Right renal pelvis (tissue), 4 donors: ENCODE data around the gene POU6F2. TPM values are rescaled to one million over a fixed set of nuclear protein-coding genes. Genes with fewer than 3 reads are reported as not detected.
"Not testable (repeated sequence)": the region's sequence is repeated elsewhere in the genome, so short reads cannot be mapped to it uniquely, and the experiment has no call there.

Source experiments
- DNase-seq, 4 donors: peaks; one replicate each; pipeline ENCODE4 v3.0.0-alpha.2; 2013; ENCODE audit warnings: low read depth in 4 of 4, low spot score in 3 of 4, missing footprints in 1 of 4
- polyA plus RNA-seq, 4 donors: library from polyadenylated mRNA; unstranded; fragments of 120-200 nt; gene quantifications; one replicate each; pipeline ENCODE4 v1.2.1, GENCODE V29; 2013; ENCODE audit not compliant: insufficient read length in 4 of 4

The POU6F2 gene
- polyA plus RNA-seq, 4 donors: 0.10 to 0.42 (median 0.17) TPM

DNA sequence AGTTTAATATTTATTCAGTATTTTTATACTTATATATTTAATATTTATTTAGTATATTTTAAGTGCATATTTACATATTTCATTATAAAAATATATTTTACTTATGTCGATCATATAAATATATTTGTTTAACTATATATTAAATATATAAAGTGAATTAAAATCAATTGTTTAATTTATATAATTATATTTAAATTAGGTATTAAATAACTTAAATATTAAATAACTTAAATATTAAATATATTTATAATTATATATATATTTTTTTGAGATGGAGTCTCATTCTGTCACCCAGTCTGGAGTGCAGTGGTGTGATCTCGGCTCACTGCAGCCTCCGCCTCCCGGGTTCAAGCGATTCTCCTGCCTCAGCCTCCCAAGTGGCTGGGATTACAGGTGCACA, 399.2 kb downstream of the POU6F2 start:
- not testable (repeated sequence) for DNase-seq

DNA sequence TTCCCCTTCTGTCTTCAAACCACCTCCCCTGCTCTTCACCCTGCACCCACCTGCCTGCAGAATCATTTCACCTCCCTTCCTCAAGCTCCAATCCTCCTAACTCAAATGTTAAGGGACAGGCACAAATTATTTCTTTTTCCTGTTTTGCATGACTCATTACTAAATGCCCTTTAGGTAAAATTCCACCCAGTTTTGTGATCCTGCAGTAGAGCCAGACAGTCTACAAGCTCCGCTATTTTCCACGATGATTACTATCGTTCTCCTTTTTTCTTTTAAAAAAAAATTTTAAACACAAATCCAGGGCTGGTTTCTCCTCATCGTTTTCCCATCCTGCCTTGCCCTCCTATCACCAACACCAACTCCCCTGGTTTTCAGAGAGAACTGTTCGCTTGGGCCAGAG, 401.7 kb downstream of the POU6F2 start:
- no peak for DNase-seq

- DNase-seq: no peak
Observed at GRCh38 chr7:39383136-39383535, 405.4 kb downstream of the POU6F2 start.

- DNase-seq: no peak
Observed at GRCh38 chr7:39384386-39384785, 406.7 kb downstream of the POU6F2 start.

DNA sequence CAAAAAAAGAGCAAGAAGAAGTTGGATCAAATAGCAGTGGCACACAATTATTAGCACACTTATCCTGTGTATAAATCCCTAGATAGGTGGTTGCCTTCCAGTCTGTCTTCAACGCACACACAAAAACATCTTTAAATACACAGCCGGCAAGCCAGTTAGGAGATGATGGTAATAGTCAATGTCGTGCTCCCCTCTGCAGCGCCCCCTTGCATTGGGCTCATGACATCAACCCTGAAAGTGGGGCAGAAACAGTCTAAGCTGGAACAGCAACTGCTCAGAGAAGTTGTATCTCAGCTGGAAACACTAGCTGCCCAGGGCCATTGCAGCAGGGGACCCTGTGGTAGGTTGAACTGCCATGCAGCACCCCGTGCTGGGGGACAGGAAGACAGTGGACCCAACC, 409.0 kb downstream of the POU6F2 start:
- DNase-seq: no peak

DNA sequence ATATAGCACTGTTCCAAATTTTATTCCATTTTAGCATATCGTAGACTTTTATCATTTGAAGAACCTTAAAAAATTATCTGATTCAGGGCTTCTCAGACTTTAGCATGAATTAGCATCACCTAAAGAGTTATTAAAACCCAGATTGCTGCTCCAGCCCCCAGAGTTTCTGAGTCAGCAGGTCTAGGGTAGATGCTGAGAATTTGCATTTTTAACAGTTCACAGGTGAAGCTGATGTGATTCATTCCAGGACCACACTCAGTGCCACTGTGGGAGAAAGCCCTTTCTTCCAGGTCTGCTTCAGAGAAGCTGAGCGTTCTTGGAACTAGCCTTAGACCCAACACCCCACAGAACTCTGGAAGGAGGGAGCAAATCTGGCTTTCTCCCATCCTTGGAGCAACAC, 414.4 kb downstream of the POU6F2 start:
- no peak for DNase-seq

DNA sequence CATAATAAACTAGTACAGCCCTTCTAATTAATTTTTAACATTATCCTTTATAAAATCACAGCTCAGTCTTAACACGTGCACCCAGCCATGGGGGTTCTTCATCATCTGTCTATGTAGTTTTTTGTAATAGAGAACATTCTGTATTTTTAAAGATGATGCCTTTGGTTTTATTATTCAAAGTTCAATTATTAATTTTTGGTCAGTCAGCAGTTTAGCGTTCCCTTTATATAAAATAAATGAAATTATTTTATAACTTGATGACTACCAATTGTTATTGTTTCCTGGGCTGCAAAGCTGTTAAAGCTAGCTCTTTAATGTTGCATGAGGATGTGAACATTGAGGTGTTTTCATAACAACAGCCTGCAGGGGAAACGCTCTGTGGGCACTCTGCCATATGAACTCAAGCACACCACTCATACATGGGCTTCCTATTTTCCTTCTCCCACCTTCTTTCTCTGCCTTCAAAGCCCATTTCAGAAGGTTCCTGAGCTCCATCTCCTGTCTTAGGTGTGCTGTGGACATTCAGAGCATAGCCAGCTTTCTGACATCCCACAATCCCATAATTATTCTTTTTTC, 416.5 kb downstream of the POU6F2 start:
- DNase-seq: no peak

- no peak for DNase-seq
Observed at GRCh38 chr7:39399458-39399857, 421.7 kb downstream of the POU6F2 start.

DNA sequence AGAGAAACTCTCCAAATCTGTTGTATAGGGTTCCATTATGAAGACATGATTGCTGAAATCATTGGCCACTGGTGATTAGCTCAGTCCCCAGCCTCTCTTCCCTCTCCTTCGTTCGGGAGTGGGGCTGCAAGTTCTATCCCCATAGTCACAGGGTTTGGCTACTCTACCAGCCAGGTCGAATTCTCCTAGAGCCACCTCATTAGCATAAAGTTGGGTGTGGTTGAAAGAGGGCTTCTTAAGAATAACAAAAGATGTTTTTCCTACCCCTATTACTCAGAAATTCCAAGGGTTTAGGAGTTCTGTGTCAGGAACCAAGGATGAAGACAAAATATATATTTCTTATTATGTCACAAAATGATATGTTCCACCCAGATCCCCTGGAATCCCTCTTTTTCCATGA, 422.3 kb downstream of the POU6F2 start:
- no peak for DNase-seq

DNA sequence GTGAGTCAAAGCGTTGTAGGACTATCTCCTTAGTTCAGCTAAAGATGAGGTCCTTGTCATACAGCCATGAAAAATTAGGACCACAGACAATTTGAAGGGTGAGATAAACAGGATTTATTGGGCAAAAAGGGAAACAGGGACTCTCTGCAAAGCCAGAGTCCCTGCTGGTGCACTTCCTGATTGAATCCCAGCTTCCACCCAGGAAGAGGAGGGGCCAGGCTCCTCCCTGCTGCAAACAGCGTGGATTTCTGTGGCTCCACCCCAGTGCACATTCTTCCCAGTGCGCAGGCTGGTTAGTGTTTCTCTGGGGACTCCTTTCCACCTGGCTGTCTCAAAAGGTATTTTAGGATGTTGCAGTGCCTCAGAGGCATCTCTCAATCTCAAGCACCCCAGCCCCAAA, 423.1 kb downstream of the POU6F2 start:
- no peak for DNase-seq

DNA sequence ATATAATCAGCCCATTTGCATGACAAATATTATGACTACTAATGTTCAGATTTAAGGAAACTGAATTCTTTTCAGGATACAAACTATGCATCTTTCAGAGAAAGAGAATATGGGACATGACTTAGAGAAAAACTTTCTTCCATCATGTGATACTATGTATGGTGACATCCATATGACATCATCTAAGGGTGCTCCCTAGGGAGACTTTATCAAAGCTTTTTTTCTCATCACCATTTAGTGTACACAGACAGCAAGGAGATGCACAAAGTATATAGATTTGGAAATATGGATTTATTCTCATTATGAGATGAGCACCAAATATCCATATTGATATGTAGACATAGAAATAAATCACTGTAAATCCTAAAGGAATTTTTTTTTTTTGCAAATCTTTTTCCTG, 424.3 kb downstream of the POU6F2 start:
- no peak for DNase-seq

DNA sequence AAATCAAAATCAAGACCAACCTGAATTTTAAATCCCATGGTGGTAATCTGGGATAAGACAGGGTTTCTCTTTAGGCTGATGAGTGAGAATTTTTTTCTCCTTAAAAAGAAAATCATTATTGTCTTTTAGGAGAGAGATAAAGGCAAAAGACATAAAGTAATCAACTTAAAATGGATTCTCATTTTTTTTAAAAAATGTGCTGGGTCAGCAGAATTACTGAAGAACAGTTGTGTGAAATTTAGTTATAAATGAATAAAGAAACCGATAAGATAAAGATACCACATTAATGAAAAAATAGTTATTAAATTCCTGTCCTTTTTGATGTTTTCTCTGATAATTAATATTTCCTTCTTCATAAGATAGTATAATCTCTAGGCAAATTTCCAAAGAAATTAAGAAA, 427.2 kb downstream of the POU6F2 start:
- DNase-seq: no peak

- no peak for DNase-seq
Observed at GRCh38 chr7:39405581-39405980, 427.9 kb downstream of the POU6F2 start.

DNA sequence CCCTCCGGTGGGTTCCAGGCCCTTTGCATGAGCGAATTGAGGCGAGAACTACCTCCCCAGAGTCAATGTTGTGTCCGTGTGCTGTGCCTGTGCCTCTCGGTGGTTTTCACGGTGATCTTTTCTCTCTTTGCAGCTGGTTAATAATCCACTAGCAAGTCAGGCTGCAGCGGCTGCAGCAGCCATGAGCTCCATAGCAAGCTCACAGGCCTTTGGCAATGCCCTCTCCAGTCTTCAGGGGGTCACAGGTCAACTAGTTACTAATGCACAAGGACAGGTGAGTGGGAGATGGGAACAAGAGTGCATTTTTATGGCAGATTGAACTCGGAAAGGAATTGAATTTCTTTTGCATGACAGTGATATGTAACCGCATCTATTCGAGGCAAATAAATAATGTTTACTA, 428.8 kb downstream of the POU6F2 start:
- peak; percentile 23 to 58 (median 38) for DNase-seq

GRCh38 chr7:39407137-39407536, 429.4 kb downstream of the POU6F2 start:
- DNase-seq: peak in 3 of 4 donors; percentile 33 to 36 (median 34)

GRCh38 chr7:39407723-39408122, 430.0 kb downstream of the POU6F2 start:
- DNase-seq: no peak

GRCh38 chr7:39408906-39409305, 431.2 kb downstream of the POU6F2 start:
- no peak for DNase-seq

DNA sequence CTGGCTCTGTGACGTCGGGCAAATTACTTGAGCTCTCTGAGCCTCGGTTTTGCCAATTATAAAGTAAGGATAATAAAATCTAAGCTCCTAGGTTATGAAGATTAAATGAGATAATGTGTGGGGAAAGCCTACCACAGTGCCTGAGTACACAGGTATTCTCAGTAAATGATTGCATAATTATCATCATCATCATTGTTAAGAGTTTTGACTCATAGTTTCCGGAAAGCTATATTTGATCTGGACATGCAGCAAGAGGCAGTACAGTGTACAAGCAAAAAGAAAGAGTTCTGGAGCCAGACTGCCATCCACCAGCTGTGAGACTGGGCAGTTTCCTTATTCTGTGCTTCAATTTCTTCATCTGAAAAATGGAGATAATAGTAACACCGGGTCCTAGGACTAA, 432.9 kb downstream of the POU6F2 start:
- no peak for DNase-seq

DNA sequence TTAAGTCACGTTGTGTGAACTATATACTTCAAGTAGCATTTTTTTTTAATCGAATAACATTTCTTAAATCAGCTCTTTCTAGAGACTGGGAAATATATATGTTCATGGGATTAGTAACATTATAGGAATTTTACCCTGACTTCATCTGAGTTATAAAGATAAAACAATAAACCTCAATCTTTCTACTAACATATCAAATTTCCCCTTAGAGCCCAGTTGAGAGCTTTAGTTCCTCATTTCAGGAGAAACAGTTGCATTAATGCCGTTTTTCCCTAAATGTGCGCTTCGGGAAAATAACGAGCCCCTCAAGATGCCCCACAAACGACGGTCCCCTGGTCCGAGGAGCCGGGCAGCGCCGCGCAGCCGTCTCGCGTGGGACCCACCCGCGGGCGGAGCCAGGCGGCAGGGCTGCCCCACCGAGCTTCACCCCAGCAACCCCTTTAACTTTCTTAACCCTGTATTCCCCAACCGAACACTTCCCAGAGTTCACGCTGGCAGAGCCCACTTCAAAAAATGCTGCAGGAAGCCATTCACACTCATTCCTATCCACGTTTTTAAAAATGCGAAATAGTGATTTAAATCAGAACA, 436.0 kb downstream of the POU6F2 start:
- no peak for DNase-seq

DNA sequence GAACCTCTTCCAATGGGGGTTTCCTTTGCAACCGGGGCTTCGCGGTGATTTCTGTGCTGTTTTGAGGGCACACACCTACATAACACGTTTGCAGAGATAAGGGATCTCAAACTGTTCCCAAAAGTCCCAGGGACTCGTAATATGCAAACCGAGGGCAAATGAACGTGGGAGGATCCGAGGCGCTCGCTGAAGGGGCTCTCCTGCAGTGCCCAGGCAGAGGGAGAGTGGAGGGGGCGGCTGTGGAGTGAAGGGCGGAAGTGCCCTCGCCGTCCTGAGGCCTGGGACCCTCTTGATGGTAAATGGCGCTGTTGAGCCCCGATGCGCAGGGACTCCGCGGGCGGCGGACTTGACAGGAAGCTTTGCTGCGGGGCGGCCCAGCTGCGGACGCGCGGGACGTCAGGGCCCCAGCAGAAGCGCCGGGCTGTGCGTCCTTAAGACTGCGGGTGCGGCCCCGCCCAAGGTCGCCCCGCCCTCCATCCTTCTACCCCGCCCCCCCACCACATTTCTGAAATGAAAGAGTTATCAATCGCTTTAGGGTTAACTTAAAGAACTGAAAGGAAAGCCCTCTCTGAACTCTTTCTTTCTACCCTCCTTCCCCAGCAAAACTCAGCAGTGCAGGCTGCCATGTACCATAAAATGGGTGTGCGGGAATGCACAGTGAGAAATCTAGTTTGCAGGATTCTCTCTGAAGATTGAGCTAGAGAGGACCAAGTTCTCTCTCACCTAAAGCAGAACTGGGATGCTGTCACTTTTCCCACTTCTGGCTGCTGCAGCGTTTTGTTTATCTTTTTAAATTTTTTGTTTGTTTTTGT, 436.7 kb downstream of the POU6F2 start:
- DNase-seq: peak in 3 of 4 donors; percentile 31 to 43 (median 31)

GRCh38 chr7:39415091-39415787, 437.5 kb downstream of the POU6F2 start:
- DNase-seq: no peak
